Sigmoid colon (tissue), 4 donors: ENCODE data around the gene TPST2.

ENCODE experiments used
- EP300 ChIP-seq, 4 donors: sonication (generic); formaldehyde crosslinking; IDR thresholded peaks; one replicate each; pipeline ENCODE4 v1.6.1; 2017; ENCODE audit warnings: antibody characterized with exemption in 4 of 4
- POLR2A ChIP-seq, 2 donors: fragments of 450-650 bp; IDR thresholded peaks; one replicate each; pipeline ENCODE4 v1.6.1; 2016; ENCODE audit warnings: antibody characterized with exemption in 2 of 2, mild to moderate bottlenecking in 2 of 2, moderate library complexity in 2 of 2
- TF ChIP-seq, protein P1 (sequence below), 4 experiments: fragments of 450-650 bp in 3 of 4; fragments of 200-600 bp in 1 of 4; IDR thresholded peaks; one replicate each; pipeline ENCODE4 v1.5.1; 2016 to 2019; ENCODE audit warnings: antibody characterized with exemption in 4 of 4, mild to moderate bottlenecking in 3 of 4, moderate library complexity in 2 of 4

DNA sequence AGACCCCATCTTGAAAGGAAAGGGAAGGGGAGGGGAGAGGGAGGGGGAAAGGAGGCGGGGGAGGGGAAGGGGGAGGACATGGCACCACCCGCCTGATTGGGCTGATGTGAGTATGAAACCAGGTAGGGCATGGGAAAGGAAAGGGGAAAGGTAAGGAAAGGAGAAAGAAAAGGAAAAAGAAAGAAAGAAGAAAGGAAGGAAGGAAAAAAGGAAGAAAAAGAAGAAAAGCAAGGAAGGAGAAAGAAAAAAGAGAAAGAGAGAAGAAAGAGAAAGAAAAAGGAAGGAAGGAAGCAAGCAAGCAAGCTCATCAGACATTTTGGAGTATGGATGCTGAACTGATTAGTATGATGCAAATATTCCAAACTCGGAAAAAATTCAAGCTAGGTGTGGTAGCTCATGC, 41.6 kb downstream of the TPST2 start:
- TF ChIP-seq, protein P1, sequence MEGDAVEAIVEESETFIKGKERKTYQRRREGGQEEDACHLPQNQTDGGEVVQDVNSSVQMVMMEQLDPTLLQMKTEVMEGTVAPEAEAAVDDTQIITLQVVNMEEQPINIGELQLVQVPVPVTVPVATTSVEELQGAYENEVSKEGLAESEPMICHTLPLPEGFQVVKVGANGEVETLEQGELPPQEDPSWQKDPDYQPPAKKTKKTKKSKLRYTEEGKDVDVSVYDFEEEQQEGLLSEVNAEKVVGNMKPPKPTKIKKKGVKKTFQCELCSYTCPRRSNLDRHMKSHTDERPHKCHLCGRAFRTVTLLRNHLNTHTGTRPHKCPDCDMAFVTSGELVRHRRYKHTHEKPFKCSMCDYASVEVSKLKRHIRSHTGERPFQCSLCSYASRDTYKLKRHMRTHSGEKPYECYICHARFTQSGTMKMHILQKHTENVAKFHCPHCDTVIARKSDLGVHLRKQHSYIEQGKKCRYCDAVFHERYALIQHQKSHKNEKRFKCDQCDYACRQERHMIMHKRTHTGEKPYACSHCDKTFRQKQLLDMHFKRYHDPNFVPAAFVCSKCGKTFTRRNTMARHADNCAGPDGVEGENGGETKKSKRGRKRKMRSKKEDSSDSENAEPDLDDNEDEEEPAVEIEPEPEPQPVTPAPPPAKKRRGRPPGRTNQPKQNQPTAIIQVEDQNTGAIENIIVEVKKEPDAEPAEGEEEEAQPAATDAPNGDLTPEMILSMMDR (IDR thresholded peaks at IDR 0.05), result no peak
- TF ChIP-seq POLR2A (IDR thresholded peaks at IDR 0.05) (no peak), EP300 (IDR thresholded peaks at IDR 0.05) (no peak)
